ENCODE data around the gene ERBIN. TPM values are rescaled to one million over a fixed set of nuclear protein-coding genes. Genes with fewer than 3 reads are reported as not detected.
"Not testable (repeated sequence)": the region's sequence is repeated elsewhere in the genome, so short reads cannot be mapped to it uniquely, and the experiment has no call there.

ERBIN gene
- 17.6 and 22.6 TPM in 2 replicates for total RNA-seq (2014; rRNA removed; shearing (Covaris generic))

GRCh38 chr5:65926276-65926783 is at the start of gene ERBIN:
Gene ERBIN (plus strand): TSS chr5:65926575. CDS start chr5:65992719, 66,144 bp downstream.
- Histone ChIP-seq H3K27me3 (ENCODE audit: control insufficient read depth, insufficient read depth, low read length) (peaks cover 15% of the 10 kb centered on the region), H3K4me3 (ENCODE audit: insufficient read depth, low read depth, low read length) (peak within 1 kb of the TSS; percentile 95), H3K36me3 (replicated peaks; ENCODE audit: control insufficient read depth, insufficient read depth, low read length) (no peaks in the 10 kb centered on the region)
- DNase-seq: peak; percentile 83

GRCh38 chr5:65876970-65877369 is 49.4 kb upstream of the ERBIN start:
- Histone ChIP-seq H3K36me3 (replicated peaks; ENCODE audit: control insufficient read depth, insufficient read depth, low read length) (no peaks in the 10 kb centered on the region), H3K27me3 (ENCODE audit: control insufficient read depth, insufficient read depth, low read length) (no peaks in the 10 kb centered on the region), H3K4me3 (ENCODE audit: insufficient read depth, low read depth, low read length) (no peak overlapping the region)
- DNase-seq: no peak

GRCh38 chr5:65879668-65880256 is 46.6 kb upstream of the ERBIN start:
- not testable (repeated sequence) for H3K4me3 ChIP-seq (ENCODE audit: insufficient read depth, low read depth, low read length); DNase-seq; H3K27me3 ChIP-seq (ENCODE audit: control insufficient read depth, insufficient read depth, low read length); H3K36me3 ChIP-seq (replicated peaks; ENCODE audit: control insufficient read depth, insufficient read depth, low read length)

- no peak overlapping the region for H3K4me3 ChIP-seq (ENCODE audit: insufficient read depth, low read depth, low read length)
- H3K27me3 ChIP-seq (ENCODE audit: control insufficient read depth, insufficient read depth, low read length): no peaks in the 10 kb centered on the region
- H3K36me3 ChIP-seq (replicated peaks; ENCODE audit: control insufficient read depth, insufficient read depth, low read length): no peaks in the 10 kb centered on the region
- DNase-seq: no peak
Observed at GRCh38 chr5:65880496-65881072, 45.8 kb upstream of the ERBIN start.

- no peaks in the 10 kb centered on the region for H3K36me3 ChIP-seq (replicated peaks; ENCODE audit: control insufficient read depth, insufficient read depth, low read length)
- no peak for DNase-seq
- no peak overlapping the region for H3K4me3 ChIP-seq (ENCODE audit: insufficient read depth, low read depth, low read length)
- H3K27me3 ChIP-seq (ENCODE audit: control insufficient read depth, insufficient read depth, low read length): no peaks in the 10 kb centered on the region
Observed at GRCh38 chr5:65882278-65882677, 44.1 kb upstream of the ERBIN start.

GRCh38 chr5:65883461-65883860 is 42.9 kb upstream of the ERBIN start:
- no peak for DNase-seq
- no peaks in the 10 kb centered on the region for H3K27me3 ChIP-seq (ENCODE audit: control insufficient read depth, insufficient read depth, low read length)
- H3K4me3 ChIP-seq (ENCODE audit: insufficient read depth, low read depth, low read length): no peak overlapping the region
- no peaks in the 10 kb centered on the region for H3K36me3 ChIP-seq (replicated peaks; ENCODE audit: control insufficient read depth, insufficient read depth, low read length)

GRCh38 chr5:65886387-65886786 is 40.0 kb upstream of the ERBIN start:
- Histone ChIP-seq H3K4me3 (ENCODE audit: insufficient read depth, low read depth, low read length) (no peak overlapping the region), H3K27me3 (ENCODE audit: control insufficient read depth, insufficient read depth, low read length) (no peaks in the 10 kb centered on the region), H3K36me3 (replicated peaks; ENCODE audit: control insufficient read depth, insufficient read depth, low read length) (no peaks in the 10 kb centered on the region)
- DNase-seq: no peak

- not testable (repeated sequence) for H3K4me3 ChIP-seq (ENCODE audit: insufficient read depth, low read depth, low read length)
Observed at GRCh38 chr5:65892024-65892423, 34.4 kb upstream of the ERBIN start.

GRCh38 chr5:65892801-65893200 is 33.6 kb upstream of the ERBIN start:
- Histone ChIP-seq H3K36me3 (replicated peaks; ENCODE audit: control insufficient read depth, insufficient read depth, low read length) (no peaks in the 10 kb centered on the region), H3K4me3 (ENCODE audit: insufficient read depth, low read depth, low read length) (no peak overlapping the region), H3K27me3 (ENCODE audit: control insufficient read depth, insufficient read depth, low read length) (no peaks in the 10 kb centered on the region)
- no peak for DNase-seq

More at GRCh38 chr5:65892024-65892423, 34.4 kb upstream of the ERBIN start:
- not testable (repeated sequence) for H3K36me3 ChIP-seq (replicated peaks; ENCODE audit: control insufficient read depth, insufficient read depth, low read length); H3K27me3 ChIP-seq (ENCODE audit: control insufficient read depth, insufficient read depth, low read length); DNase-seq

GRCh38 chr5:65893749-65894430 is 32.5 kb upstream of the ERBIN start:
- DNase-seq: peak; percentile 25
- no peaks in the 10 kb centered on the region for H3K36me3 ChIP-seq (replicated peaks; ENCODE audit: control insufficient read depth, insufficient read depth, low read length)
- H3K4me3 ChIP-seq (ENCODE audit: insufficient read depth, low read depth, low read length): no peak overlapping the region
- no peaks in the 10 kb centered on the region for H3K27me3 ChIP-seq (ENCODE audit: control insufficient read depth, insufficient read depth, low read length)

GRCh38 chr5:65895891-65896290 is 30.5 kb upstream of the ERBIN start:
- DNase-seq: no peak
- H3K27me3 ChIP-seq (ENCODE audit: control insufficient read depth, insufficient read depth, low read length): no peaks in the 10 kb centered on the region
- no peaks in the 10 kb centered on the region for H3K36me3 ChIP-seq (replicated peaks; ENCODE audit: control insufficient read depth, insufficient read depth, low read length)
- no peak overlapping the region for H3K4me3 ChIP-seq (ENCODE audit: insufficient read depth, low read depth, low read length)

- no peaks in the 10 kb centered on the region for H3K27me3 ChIP-seq (ENCODE audit: control insufficient read depth, insufficient read depth, low read length)
Observed at GRCh38 chr5:65900746-65901145, 25.6 kb upstream of the ERBIN start.

GRCh38 chr5:65902104-65902503 is 24.3 kb upstream of the ERBIN start:
- no peak overlapping the region for H3K4me3 ChIP-seq (ENCODE audit: insufficient read depth, low read depth, low read length)
- no peak for DNase-seq
- no peaks in the 10 kb centered on the region for H3K36me3 ChIP-seq (replicated peaks; ENCODE audit: control insufficient read depth, insufficient read depth, low read length)
- H3K27me3 ChIP-seq (ENCODE audit: control insufficient read depth, insufficient read depth, low read length): no peaks in the 10 kb centered on the region

More at GRCh38 chr5:65900746-65901145, 25.6 kb upstream of the ERBIN start:
- H3K36me3 ChIP-seq (replicated peaks; ENCODE audit: control insufficient read depth, insufficient read depth, low read length): no peaks in the 10 kb centered on the region
- H3K4me3 ChIP-seq (ENCODE audit: insufficient read depth, low read depth, low read length): no peak overlapping the region
- DNase-seq: no peak

GRCh38 chr5:65903581-65903980 is 22.8 kb upstream of the ERBIN start:
- no peaks in the 10 kb centered on the region for H3K27me3 ChIP-seq (ENCODE audit: control insufficient read depth, insufficient read depth, low read length)
- H3K36me3 ChIP-seq (replicated peaks; ENCODE audit: control insufficient read depth, insufficient read depth, low read length): no peaks in the 10 kb centered on the region
- H3K4me3 ChIP-seq (ENCODE audit: insufficient read depth, low read depth, low read length): no peak overlapping the region
- DNase-seq: no peak

GRCh38 chr5:65906256-65906655 is 20.1 kb upstream of the ERBIN start:
- no peak for DNase-seq
- H3K27me3 ChIP-seq (ENCODE audit: control insufficient read depth, insufficient read depth, low read length): no peaks in the 10 kb centered on the region
- no peaks in the 10 kb centered on the region for H3K36me3 ChIP-seq (replicated peaks; ENCODE audit: control insufficient read depth, insufficient read depth, low read length)
- no peak overlapping the region for H3K4me3 ChIP-seq (ENCODE audit: insufficient read depth, low read depth, low read length)
